DMS53 treated with DMSO at 0.1 percent for 48 hours (cell line): ENCODE measurements around the gene MICAL2.

Source experiments
- DNase-seq: peaks from one replicate; lab custom pipeline; 2025; ENCODE audit not compliant: unreplicated experiment; lab: John Stamatoyannopoulos, UW

Gene MICAL2, protein sequence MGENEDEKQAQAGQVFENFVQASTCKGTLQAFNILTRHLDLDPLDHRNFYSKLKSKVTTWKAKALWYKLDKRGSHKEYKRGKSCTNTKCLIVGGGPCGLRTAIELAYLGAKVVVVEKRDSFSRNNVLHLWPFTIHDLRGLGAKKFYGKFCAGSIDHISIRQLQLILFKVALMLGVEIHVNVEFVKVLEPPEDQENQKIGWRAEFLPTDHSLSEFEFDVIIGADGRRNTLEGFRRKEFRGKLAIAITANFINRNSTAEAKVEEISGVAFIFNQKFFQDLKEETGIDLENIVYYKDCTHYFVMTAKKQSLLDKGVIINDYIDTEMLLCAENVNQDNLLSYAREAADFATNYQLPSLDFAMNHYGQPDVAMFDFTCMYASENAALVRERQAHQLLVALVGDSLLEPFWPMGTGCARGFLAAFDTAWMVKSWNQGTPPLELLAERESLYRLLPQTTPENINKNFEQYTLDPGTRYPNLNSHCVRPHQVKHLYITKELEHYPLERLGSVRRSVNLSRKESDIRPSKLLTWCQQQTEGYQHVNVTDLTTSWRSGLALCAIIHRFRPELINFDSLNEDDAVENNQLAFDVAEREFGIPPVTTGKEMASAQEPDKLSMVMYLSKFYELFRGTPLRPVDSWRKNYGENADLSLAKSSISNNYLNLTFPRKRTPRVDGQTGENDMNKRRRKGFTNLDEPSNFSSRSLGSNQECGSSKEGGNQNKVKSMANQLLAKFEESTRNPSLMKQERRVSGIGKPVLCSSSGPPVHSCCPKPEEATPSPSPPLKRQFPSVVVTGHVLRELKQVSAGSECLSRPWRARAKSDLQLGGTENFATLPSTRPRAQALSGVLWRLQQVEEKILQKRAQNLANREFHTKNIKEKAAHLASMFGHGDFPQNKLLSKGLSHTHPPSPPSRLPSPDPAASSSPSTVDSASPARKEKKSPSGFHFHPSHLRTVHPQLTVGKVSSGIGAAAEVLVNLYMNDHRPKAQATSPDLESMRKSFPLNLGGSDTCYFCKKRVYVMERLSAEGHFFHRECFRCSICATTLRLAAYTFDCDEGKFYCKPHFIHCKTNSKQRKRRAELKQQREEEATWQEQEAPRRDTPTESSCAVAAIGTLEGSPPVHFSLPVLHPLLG

DNA sequence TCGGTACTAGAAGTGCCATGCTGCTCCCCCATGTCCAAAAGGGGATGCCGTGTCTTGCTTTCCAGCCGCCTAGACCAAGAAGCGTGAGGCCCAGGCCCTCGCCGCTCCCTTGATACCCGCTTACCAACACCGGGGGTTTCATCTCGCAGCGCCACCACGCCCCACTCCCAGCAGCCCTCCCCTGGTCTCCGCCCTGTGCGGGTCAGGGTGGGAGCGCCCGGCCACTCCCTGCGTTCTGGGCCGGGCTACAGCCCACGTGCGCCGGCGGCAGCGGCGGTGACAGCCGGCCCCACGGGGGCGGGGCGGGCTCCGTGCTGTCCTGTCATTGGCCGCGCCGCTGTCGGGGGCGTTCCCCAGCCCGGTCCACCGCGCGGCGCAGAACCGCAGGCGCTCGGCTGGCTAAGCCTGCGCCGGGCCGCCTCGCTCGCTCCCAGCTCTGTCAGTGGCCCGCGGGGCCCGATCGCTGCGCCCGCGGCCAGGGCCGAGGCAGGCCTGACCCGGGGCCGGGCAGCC, at the start of gene MICAL2:
Gene MICAL2, plus strand, starts transcription at position 390 of the 513 bp plus-strand sequence. CDS start 51,566 bp downstream, outside the sequence.
- DNase-seq: peak; percentile 76

- no peak for DNase-seq
Observed at GRCh38 chr11:12061851-12062560, 48.4 kb upstream of the MICAL2 start.

DNA sequence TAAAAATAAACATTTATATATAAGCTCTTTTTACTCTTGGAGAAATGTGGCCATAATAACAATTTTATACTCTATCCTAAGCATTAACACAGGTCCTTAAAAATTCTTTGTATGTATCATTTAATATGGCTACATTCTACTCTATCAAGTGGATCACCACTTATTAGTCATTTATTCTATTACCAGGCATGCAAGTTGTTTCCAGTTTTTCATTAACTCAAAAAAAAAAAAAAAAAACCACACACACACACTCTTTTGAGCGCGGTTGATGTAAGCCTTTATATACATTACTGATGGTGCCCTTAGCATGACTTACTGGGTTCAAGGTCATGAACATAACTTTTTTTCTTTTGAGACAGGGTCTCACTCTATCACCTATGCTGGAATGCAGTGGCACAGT, 47.1 kb upstream of the MICAL2 start:
- DNase-seq: no peak

GRCh38 chr11:12064136-12064953, 46.0 kb upstream of the MICAL2 start:
- no peak for DNase-seq

DNA sequence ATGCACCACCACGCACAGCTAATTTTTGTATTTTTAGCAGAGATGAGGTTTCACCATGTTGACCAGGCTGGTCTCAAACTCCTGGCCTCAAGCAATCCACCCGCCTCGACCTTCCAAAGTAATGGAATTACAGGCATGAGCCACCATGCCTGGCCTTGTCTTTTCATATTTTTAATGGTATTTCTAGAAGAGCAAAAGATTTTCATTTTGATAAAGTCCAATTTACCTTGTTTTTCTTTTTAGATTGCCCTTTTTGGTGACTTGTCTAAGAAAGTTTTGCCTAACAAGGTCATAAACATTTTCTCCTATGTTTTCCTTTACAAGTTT, 45.5 kb upstream of the MICAL2 start:
- no peak for DNase-seq

DNA sequence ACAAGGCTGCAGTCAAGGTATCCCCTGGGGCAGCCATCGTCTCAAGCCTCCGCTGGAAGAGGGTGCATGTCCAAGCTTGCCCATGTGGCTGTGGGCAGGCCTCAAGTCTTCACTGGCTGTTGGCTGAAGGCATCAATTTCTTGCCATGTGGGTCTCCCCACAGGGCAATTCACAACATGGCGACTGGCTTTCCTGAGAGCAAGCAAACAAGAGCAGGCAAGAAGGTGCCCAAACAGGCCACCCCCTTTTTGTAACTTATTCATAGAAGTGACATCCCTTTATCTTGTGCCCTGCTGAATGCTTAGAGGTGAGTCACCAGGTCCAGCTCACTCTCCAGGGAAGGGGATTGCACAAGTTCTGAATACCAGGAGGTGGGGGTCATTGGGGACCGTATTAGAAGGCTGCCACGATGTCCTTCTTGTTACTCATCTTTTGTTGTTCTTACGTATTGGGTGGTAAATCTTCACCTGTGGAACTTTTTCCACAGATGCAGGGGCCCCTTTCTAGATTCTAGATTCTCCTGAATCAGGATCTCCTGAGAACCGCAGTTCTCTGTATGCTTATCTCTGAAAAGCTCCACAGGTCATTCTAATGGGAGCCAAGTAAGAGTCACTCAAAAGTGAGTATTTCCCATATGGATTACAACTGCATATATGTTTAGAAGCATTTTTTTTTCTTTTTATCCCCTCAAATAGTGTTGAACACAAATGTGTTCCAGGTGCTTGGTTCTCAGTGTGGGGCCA, 44.2 kb upstream of the MICAL2 start:
- DNase-seq: no peak

DNA sequence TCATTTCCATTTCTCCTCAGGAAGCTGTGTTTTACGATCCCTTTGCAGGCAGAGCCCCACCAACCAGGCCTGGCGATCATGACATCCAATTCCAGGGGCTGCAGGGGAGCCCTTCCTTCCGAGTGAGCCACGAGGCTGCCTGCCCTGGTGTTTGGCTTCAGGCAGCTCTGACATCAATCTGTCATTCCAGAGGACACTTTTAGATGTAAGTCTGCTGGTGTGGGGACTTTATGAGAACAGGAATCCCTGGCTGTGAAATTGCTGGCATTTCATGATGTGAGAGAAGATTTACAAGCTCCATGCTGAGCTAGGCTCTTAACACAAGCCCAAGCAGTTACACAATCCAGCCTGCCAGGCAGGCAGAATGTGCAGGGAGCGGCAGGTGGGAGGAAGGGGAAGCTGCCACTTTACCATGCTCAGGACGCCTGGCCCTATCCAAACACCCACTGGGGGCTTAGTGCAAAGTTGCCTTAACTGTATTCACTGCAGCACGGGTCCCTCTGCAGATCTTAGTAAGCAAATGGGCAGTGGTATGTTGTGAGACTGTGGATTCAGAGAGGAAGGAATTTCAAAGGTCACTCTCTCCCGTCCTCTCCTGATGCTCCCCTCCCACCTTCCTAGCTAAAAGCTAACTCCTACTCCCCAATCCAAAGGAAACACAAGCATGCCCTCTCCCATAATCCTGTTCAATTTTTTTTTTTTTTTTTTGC, 43.4 kb upstream of the MICAL2 start:
- DNase-seq: peak; percentile 24

- DNase-seq: no peak
Observed at GRCh38 chr11:12067796-12068357, 42.5 kb upstream of the MICAL2 start.

- no peak for DNase-seq
Observed at GRCh38 chr11:12069066-12069676, 41.2 kb upstream of the MICAL2 start.

DNA sequence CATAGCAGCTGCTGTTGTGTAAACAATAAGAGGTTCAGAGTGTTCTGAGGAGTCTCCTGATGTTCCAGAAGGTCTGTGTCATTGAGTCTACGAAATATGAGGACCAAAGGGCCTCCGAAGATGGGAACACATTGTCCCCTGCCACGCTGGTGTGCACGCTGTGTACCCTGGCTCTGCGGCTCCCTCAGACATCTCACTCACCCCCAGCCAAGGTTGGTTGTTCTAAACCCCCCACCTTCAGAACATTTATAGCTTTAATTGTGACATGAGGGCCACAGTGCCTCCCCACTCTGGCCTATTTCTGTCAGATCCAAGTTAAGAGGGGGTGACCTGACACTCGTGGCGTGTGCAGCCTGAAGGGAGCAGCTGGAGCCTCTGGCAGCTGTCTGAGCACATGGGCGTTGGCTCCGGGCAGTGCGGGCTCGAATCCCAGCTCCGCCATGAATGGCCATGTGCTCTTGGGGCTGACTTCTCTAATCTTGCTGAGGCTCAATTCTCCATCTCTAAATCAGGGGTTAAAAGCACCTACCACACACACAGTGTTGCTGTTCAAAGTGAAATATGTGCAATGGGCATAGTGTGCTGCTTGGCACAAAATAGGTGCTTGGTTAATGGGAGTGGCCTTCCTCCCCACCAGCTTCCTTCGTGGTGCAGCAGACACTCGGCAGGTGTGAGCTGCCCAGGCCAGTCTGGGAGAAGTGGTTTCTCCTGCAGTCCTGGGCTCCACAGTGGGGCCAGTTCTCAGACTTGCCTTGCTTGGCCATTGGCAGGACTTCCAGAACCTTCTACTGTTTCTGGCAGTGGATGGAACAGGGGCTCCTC, 39.7 kb upstream of the MICAL2 start:
- DNase-seq: no peak

DNA sequence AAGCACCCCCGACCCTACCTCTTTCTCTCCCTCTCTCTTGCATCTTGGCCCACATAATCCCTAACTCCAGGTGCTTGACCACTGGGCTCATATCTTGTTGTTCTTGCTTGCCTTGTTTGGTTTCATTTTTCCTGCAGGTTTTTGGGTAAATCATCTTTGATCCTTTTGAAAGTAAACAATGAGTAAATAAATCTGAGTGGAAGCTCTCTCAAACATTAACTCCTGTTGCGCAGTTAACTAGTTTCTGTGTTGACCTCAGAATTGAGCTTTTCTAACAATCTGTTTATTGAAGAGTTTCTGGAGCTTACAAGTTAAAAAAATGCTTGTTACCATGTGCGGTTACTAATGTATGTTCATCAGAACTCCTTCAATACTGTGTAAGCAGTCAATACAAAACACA, 38.8 kb upstream of the MICAL2 start:
- DNase-seq: no peak

- no peak for DNase-seq
Observed at GRCh38 chr11:12073436-12073835, 37.0 kb upstream of the MICAL2 start.

- DNase-seq: no peak
Observed at GRCh38 chr11:12073886-12074285, 36.5 kb upstream of the MICAL2 start.

DNA sequence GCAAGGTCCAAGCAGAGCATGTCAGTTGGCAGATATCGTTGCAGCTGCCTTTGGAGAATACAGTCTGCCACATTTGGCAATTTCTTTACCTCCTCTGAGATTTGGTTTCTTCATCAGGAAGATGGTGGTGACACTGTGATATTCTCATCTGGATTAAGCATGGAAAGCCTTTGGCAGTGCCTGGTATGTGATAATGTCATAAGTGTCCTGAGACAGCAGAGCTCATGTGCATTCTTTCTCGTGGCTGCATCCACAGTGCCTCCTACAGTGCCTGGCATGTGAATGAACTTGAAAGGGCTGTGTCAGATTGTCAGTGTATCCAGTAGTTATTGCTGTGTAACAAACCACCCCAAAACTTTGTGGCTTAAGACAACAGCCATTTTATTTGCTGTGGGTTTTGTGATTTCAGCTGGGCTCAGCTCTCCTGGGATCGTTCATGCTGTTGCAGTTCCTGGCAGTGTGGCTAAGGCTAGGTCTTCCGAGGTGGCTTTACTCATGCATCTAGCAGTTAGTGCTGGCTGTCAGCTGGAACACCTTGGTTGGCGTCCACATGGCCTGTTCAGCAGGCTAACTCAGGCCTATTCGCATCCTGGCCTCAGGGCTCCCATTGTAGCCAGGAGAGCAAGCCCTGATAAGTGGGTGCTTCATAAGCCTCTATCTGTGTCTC, 35.7 kb upstream of the MICAL2 start:
- no peak for DNase-seq

DNA sequence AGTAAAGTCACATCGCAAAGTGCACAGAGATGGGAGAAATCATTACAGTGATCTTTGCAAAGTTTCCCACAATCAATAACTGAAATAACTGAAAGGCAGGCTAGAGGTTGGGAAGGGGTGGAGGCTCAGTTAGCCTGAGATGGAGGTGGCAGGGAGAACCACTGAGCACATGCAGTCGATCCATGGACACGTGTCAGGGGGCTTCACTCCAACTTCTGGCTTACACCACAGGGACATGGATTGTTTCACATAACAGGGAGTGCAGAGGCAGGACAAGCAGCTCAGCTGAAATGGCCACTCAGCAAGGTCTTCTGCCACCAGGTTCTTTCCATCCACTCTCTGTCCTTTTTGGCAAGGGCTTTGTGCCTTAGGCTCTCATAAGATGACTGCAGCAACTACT, 35.1 kb upstream of the MICAL2 start:
- DNase-seq: no peak
